SW 1271 (cell line): ENCODE data around the gene NUTM2D.
"Not testable (repeated sequence)": the region's sequence is repeated elsewhere in the genome, so short reads cannot be mapped to it uniquely, and the experiment has no call there.

Source experiments
- DNase-seq, 2 experiments: peaks; one replicate each; lab custom pipeline; 2025; lab: John Stamatoyannopoulos, UW

Gene NUTM2D

GRCh38 chr10:87374091-87374490 lies 16.5 kb downstream of the NUTM2D start:
- DNase-seq = not testable (repeated sequence)

- not testable (repeated sequence) for DNase-seq
Observed at GRCh38 chr10:87379115-87379514, 21.6 kb downstream of the NUTM2D start.

- peak in 1 of 2 experiments; percentile 11 for DNase-seq
Observed at GRCh38 chr10:87383149-87383857, 25.8 kb downstream of the NUTM2D start.

- DNase-seq = not testable (repeated sequence)
Observed at GRCh38 chr10:87384283-87384682, 26.7 kb downstream of the NUTM2D start.

GRCh38 chr10:87385762-87386360 lies 28.3 kb downstream of the NUTM2D start:
- not testable (repeated sequence) for DNase-seq

- DNase-seq = not testable (repeated sequence)
Observed at GRCh38 chr10:87391360-87391759, 33.8 kb downstream of the NUTM2D start.

- DNase-seq = not testable (repeated sequence)
Observed at GRCh38 chr10:87396206-87396605, 38.7 kb downstream of the NUTM2D start.

- DNase-seq = not testable (repeated sequence)
Observed at GRCh38 chr10:87398436-87398835, 40.9 kb downstream of the NUTM2D start.

GRCh38 chr10:87407516-87408467 lies 50.2 kb downstream of the NUTM2D start:
- not testable (repeated sequence) for DNase-seq

- DNase-seq = not testable (repeated sequence)
Observed at GRCh38 chr10:87413921-87414320, 56.4 kb downstream of the NUTM2D start.
